PC-9 (cell line): Measurements from ENCODE around the gene ZWILCH.

ENCODE experiments used
- EZH2 ChIP-seq: fragments of 200-600 bp; sonication (generic); IDR thresholded peaks from 2 replicates; pipeline ENCODE4 v1.8.0; 2017; ENCODE audit warnings: antibody characterized with exemption, low read depth
- TF ChIP-seq, protein P1 (sequence below): fragments of 200-600 bp; sonication (generic); conservative IDR thresholded peaks from 2 replicates; pipeline ENCODE4 v1.6.1; 2017; ENCODE audit warnings: mixed run types, antibody characterized with exemption, mild to moderate bottlenecking, moderate library complexity

- TF ChIP-seq, protein P1, sequence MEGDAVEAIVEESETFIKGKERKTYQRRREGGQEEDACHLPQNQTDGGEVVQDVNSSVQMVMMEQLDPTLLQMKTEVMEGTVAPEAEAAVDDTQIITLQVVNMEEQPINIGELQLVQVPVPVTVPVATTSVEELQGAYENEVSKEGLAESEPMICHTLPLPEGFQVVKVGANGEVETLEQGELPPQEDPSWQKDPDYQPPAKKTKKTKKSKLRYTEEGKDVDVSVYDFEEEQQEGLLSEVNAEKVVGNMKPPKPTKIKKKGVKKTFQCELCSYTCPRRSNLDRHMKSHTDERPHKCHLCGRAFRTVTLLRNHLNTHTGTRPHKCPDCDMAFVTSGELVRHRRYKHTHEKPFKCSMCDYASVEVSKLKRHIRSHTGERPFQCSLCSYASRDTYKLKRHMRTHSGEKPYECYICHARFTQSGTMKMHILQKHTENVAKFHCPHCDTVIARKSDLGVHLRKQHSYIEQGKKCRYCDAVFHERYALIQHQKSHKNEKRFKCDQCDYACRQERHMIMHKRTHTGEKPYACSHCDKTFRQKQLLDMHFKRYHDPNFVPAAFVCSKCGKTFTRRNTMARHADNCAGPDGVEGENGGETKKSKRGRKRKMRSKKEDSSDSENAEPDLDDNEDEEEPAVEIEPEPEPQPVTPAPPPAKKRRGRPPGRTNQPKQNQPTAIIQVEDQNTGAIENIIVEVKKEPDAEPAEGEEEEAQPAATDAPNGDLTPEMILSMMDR = no peak
- no peak for TF ChIP-seq EZH2
These were observed 20.5 kb upstream of the ZWILCH start for GRCh38 chr15:66484539-66485112.
